A673 (cell line): ENCODE measurements around the gene MTARC1. TPM values are rescaled to one million over a fixed set of nuclear protein-coding genes. Genes with fewer than 3 reads are reported as not detected.

Experiments used
- BruUV-seq: library from RNA; stranded (reverse); fragments of 400-500 nt; replicated peaks from 2 replicates; lab custom pipeline; 2021; lab: Mats Ljungman, UMichigan
- CTCF ChIA-PET: fragments of 300-600 bp; sonication (Branson Sonifier 250); formaldehyde crosslinking; loops from one replicate; lab custom pipeline; 2022; ENCODE audit warnings: antibody characterized with exemption; lab: Charles Lee
- POLR2A ChIA-PET: fragments of 300-600 bp; sonication (Branson Sonifier 250); formaldehyde crosslinking; loops from one replicate; lab custom pipeline; 2022; ENCODE audit warnings: antibody characterized with exemption; ENCODE audit not compliant: low non-redundant PET; lab: Charles Lee
- DNase-seq: peaks from one replicate; pipeline ENCODE4 v3.0.0-alpha.2; 2015; ENCODE audit warnings: low spot score
- H3K27ac ChIP-seq: fragments of 200-600 bp; sonication (generic); 2 replicates; pipeline ENCODE4 v1.5.1; 2016; ENCODE audit warnings: mixed run types, low read depth, mild to moderate bottlenecking, mixed read lengths, antibody characterized with exemption, low read length; ENCODE audit not compliant: poor library complexity, severe bottlenecking
- H3K27me3 ChIP-seq: fragments of 200-600 bp; sonication (generic); replicated peaks from 2 replicates; pipeline ENCODE4 v1.6.1; 2017; ENCODE audit warnings: mixed run types, low read depth, mild to moderate bottlenecking, mixed read lengths, antibody characterized with exemption, low read length; ENCODE audit not compliant: insufficient read depth, poor library complexity
- H3K36me3 ChIP-seq: fragments of 200-600 bp; sonication (generic); 2 replicates; pipeline ENCODE4 v1.6.1; 2016; ENCODE audit warnings: mixed run types, mild to moderate bottlenecking, mixed read lengths, antibody characterized with exemption, low read length; ENCODE audit not compliant: insufficient read depth, poor library complexity, severe bottlenecking
- H3K4me1 ChIP-seq: fragments of 200-600 bp; sonication (generic); 2 replicates; pipeline ENCODE4 v1.6.1; 2017; ENCODE audit warnings: mixed run types, mild to moderate bottlenecking, mixed read lengths, antibody characterized with exemption, low read length; ENCODE audit not compliant: insufficient read depth, poor library complexity, severe bottlenecking
- H3K4me3 ChIP-seq: fragments of 200-600 bp; sonication (generic); 2 replicates; pipeline ENCODE4 v1.5.1; 2016; ENCODE audit warnings: low read depth, mixed run types, mild to moderate bottlenecking, mixed read lengths, low read length; ENCODE audit not compliant: poor library complexity, severe bottlenecking
- H3K9me3 ChIP-seq: fragments of 200-600 bp; sonication (generic); 2 replicates; pipeline ENCODE4 v1.6.1; 2016; ENCODE audit warnings: mixed run types, low read depth, mild to moderate bottlenecking, mixed read lengths, antibody characterized with exemption, low read length; ENCODE audit not compliant: poor library complexity, severe bottlenecking
- EZH2 ChIP-seq: fragments of 200-600 bp; sonication (generic); IDR thresholded peaks from 2 replicates; pipeline ENCODE4 v1.6.1; 2017; ENCODE audit warnings: borderline replicate concordance, low read depth, mild to moderate bottlenecking, mixed read lengths, antibody characterized with exemption, low read length; ENCODE audit not compliant: poor library complexity, severe bottlenecking
- intact Hi-C: fragments of 100-400 bp; cut with micrococcal nuclease; formaldehyde crosslinking; loops from one replicate; pipeline ENCODE4 v1.10.0; 2022; ENCODE audit not compliant: unreplicated experiment
- total RNA-seq: library from RNA; stranded (reverse); gene quantifications from 2 replicates; pipeline ENCODE4 v1.2.3, GENCODE V29; 2021
- TF ChIP-seq, protein P1 (sequence below): fragments of 300-800, 200-600 bp; sonication (generic); conservative IDR thresholded peaks from 2 replicates; pipeline ENCODE4 v1.5.1; 2017; ENCODE audit warnings: low read depth, mild to moderate bottlenecking, antibody characterized with exemption, low read length, moderate library complexity, mixed read lengths

Gene MTARC1
- total RNA-seq, 1 experiment from 2014 or later = 0.43 TPM

DNA sequence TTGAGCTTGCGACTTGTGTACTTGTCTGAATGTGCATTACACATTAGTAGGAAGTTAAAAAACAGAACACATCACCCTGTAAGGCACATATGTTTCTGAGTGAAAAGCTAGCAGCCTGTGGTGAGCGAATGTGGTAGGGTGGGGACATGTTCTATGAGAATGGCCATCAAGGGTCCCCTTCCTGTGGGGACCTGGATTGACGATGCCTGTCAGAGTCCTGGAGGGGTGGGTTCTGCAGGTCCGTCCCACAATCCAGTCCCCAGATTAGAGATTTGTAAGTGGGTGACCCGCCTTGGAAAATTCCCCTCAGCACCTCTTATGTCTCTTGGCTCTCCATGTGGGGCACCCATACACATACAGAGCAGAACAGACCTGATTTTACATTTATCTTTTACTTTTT, 40.0 kb downstream of the MTARC1 start:
- Histone ChIP-seq H3K27me3 (no peaks in the 10 kb centered on the region), H3K9me3 (no peaks in the 10 kb centered on the region), H3K4me3 (no peak overlapping the region), H3K27ac (no peak overlapping the region), H3K4me1 (no peaks in the 10 kb centered on the region), H3K36me3 (no peaks in the 10 kb centered on the region)
- intact Hi-C loops = no loop called here
- no peak for TF ChIP-seq EZH2
- TF ChIP-seq, protein P1, sequence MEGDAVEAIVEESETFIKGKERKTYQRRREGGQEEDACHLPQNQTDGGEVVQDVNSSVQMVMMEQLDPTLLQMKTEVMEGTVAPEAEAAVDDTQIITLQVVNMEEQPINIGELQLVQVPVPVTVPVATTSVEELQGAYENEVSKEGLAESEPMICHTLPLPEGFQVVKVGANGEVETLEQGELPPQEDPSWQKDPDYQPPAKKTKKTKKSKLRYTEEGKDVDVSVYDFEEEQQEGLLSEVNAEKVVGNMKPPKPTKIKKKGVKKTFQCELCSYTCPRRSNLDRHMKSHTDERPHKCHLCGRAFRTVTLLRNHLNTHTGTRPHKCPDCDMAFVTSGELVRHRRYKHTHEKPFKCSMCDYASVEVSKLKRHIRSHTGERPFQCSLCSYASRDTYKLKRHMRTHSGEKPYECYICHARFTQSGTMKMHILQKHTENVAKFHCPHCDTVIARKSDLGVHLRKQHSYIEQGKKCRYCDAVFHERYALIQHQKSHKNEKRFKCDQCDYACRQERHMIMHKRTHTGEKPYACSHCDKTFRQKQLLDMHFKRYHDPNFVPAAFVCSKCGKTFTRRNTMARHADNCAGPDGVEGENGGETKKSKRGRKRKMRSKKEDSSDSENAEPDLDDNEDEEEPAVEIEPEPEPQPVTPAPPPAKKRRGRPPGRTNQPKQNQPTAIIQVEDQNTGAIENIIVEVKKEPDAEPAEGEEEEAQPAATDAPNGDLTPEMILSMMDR = no peak
- CTCF ChIA-PET = no interaction called here
- POLR2A ChIA-PET = no interaction called here
- no peak for DNase-seq
- no TSS peak for BruUV-seq

DNA sequence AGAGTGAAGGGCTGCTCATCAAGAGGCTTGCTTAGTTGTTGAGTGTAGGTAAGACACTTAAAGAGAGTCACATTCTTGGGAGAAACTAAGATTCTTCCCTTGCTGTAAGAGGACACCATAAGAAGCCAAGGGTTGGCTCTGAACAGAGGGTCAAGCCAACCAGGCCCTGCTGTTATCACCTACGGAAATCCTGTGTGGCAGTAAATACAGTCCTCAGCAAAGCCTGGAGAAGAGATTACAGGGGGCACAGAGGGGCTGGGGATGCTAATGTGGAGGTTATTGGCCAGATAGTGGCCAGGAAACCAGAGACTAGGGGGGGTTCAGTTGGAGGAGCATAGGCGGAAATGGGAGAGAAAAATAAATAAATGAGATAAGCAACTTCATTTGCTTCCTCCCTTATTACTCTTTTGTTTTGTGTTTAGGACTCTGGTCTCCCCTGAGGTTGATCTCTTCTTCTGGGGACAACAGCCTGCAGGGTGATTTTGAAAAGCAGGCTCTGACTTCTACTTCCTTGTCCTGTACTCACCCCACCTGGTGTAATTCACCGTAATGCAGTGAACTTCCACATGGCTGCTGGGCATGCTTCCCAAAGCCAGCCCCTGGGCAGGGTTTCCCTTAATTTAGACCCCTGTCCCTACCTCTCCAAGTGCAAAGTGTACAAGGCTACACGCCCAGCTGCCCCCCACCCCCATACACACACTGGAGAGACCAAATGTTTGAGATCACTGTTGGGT, 40.9 kb downstream of the MTARC1 start:
- DNase-seq = no peak
- no peaks in the 10 kb centered on the region for H3K4me1 ChIP-seq
- intact Hi-C loops = no loop called here
- H3K27me3 ChIP-seq = no peaks in the 10 kb centered on the region
- no TSS peak for BruUV-seq
- H3K4me3 ChIP-seq = no peak overlapping the region
- TF ChIP-seq, protein P1 = no peak
- no peak overlapping the region for H3K27ac ChIP-seq
- no peaks in the 10 kb centered on the region for H3K36me3 ChIP-seq
- H3K9me3 ChIP-seq = no peaks in the 10 kb centered on the region
- POLR2A ChIA-PET = no interaction called here
- CTCF ChIA-PET = no interaction called here

- CTCF ChIA-PET = no interaction called here
- no peaks in the 10 kb centered on the region for H3K36me3 ChIP-seq
- H3K27ac ChIP-seq = no peak overlapping the region
- no TSS peak for BruUV-seq
- no peaks in the 10 kb centered on the region for H3K27me3 ChIP-seq
- no peak for TF ChIP-seq EZH2
- TF ChIP-seq, protein P1 = no peak
- no peaks in the 10 kb centered on the region for H3K9me3 ChIP-seq
- intact Hi-C loops = no loop called here
- no peak overlapping the region for H3K4me3 ChIP-seq
- POLR2A ChIA-PET = no interaction called here
- no peak for DNase-seq
- no peaks in the 10 kb centered on the region for H3K4me1 ChIP-seq
Observed at GRCh38 chr1:220828179-220828490, 41.4 kb downstream of the MTARC1 start.
